GM18870 (cell line): ENCODE data around the gene EHD4.

Source experiments
- ATAC-seq: cut with Tn5 transposase; IDR thresholded peaks from one replicate; pipeline ENCODE4 v1.9.1; 2021; ENCODE audit warnings: moderate library complexity; ENCODE audit not compliant: unreplicated experiment

Gene EHD4

GRCh38 chr15:41981371-41982132 is 9.2 kb upstream of the EHD4 start:
- no peak for ATAC-seq

DNA sequence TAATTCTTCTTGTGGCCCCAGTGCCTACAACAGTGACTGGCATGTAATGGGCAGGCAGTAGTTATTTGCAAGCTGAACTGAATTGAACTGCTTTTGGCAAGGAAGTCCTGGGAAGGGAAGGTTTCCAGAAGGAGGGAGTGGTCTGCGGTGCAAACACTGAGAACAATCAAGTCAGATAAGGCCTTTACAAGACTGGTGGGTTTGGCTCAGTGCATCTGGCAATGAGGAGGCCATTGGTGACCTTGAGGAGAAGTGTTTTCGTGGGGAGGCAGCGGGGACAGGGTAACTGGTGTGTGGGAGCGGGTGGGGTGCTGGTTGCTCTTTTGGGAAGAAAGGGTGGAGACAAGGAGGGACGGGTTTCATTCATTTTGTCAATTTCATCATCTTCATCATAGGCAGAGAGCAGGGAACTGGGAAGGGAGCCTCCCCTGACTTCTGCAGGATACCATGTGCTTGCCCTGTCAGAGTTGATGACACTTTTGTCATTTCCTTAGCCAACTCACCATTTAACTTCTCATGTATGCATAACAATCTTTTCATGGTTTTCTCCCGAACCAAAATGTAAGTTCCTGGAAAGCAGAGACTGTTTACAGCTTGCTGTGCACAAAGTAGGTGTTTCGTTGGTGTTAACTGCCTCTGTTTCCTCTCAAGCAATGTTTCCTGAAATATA is 8.4 kb upstream of the EHD4 start:
- no peak for ATAC-seq

DNA sequence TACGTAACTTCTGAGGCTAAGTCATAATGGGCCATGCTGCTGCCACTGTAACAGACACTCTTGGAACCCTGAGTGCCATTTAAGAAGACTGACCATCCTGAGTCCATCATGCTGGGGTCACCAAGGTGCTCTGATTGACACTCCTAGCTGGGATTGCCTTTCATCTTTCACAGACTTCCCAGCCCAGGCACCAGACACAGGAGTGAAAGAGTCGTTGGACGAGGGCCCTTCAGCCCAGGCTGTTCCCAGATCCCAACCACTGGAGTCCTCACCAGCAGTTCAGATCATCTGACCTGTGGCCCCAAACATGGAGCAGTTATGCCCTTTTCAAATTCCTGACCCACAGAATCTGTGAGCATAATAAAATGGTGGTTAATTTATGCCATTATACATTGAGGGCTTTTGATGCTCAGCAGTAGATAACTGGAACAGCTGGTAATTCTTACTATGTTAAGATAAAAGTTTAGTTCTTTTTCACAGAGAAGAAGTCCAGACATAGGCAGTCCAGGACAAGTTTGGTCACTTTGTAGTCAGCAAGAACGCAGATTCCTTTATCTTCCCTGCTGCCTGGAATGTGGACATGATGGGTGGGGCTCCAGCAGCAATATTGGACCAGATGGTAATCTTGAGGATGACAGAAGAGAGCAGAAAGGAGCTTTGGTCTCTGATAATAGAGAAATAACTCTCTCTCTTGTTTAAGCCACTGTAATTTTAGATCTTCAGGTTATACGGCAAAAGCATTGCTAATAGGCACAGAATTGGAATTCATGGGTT is 7.3 kb upstream of the EHD4 start:
- ATAC-seq: no peak

- ATAC-seq: no peak
These were observed 6.2 kb upstream of the EHD4 start for GRCh38 chr15:41978534-41978933.

DNA sequence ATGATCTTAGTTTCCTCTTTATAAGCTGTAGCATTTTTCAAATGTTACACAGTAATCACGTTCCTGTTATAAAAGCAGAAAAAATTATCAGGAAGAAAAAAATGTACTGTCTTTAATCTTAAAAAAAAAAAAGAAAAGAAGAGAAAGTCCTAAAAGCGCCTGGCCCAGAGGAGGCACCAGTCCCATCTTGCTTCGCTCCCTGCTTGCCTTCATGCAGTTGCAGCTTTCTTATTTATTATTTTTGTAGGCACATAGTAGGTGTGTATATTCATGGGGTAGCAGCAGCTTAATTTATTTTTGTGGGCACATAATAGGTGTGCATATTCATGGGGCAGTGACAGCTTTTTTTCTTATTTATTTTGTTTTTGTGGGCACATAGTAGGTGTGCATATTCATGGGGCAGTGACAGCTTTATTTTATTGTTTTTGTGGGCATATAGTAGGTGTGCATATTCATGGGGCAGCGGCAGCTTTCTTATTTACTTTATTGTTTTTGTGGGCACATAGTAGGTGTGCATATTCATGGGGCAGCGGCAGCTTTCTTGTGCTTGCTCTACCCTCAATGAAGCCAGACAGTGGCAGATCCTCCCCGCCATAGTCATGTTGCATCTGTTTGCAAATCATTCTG is 5.5 kb upstream of the EHD4 start:
- no peak for ATAC-seq

DNA sequence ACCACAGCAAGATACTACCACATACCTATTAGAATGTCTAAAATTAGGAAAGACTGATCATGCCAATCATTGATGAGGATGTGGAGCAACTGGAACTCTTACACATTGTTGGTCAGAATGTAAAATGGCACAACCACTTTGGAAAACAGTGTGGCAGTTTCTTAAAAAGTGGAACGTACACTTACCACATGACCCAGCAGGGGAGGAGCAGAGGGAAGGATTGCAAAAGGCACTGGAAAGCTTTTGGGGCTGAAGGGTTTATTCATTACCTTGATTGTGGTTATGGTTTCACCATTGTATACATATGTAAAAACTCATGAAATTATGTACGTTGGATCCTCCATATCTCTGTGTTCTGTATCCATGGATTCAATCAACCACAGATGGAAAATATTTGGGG is 3.3 kb upstream of the EHD4 start:
- no peak for ATAC-seq

- ATAC-seq: no peak
These were observed 1.7 kb upstream of the EHD4 start for GRCh38 chr15:41974041-41974440.

- ATAC-seq: peak; percentile 1
These were observed 483 bp downstream of the EHD4 start for GRCh38 chr15:41971895-41972252.

DNA sequence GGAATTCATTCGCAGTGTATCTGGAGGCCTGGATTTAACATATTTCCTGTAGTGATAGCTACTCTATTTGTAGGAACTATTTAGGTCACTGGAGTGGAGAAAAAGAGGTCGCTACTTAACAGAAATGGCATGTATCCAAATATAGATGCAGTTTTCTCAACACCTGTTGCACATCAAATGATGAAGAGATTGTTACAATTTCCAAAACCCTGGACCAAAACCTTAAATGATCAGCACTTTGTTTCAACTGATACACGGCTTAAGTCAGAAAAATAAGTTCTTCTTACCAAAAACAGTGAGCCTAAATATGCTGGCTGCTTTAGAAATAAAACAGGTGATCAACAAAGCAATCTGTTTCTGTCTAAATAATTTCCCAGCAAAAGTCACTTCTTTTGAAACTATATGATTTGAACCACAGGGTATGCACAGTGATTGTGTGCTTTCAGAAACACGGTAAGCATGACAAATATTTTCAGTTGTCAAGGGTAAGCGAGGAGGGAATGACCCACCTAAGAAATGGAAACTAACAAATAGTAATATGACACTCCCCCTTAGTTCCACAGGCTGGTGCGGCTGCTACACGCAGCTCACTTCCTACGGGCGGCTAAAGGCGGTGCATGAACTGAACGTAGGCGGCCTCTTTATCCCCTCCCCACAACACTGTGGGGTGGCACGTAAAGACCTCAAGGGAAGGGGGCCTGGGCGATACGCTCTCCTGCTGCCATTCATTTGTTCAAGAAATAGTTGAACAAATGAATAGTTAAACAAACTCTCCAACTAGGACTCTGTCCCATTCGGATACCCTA is 1.1 kb downstream of the EHD4 start:
- peak; percentile 46 for ATAC-seq

GRCh38 chr15:41970456-41970855 is 1.9 kb downstream of the EHD4 start:
- ATAC-seq: no peak

DNA sequence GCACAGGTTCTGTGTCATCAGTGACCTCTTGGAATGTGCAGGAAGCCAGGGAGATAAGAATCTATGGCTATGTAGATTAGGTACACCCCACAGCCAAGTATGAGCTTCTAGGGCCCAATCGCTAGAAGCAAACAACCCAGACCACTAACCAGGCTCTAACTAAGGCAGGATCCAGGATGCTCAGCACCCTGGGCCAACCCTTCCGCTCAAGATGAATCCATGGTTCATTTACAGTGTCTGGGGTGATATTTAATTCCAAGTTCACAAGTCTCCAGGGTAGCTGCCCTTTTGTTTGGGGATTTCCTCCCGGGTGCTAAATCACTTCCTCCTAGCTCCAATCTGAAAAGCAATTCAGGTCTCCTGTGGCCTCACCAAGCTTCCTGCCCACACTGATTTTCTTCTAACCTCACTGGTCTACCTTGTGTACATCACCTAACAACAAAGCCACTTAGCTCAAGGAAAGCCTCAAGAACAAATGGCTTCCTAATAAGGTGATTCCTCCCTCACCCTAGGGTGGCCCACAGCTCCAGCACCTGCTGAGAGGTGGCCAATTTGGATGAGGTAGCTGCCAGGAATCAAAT is 2.4 kb downstream of the EHD4 start:
- no peak for ATAC-seq

DNA sequence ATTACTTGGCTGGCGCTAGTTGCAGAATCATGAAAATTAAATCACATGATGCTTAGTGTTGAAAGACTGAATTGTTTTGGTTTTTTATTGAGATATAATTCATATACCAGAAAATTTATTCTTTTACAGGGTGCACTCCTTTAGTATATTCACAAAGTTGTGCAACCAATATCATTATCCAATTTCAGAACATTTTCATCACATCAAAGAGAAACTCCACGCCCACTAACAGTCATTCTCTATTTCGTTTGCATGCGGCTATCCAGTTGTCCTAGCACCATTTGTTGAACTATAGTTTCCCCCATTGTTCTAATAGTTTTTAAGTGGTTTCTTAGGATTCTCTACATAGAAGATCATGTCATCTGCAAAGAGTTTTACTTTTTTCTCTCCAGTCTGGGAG is 3.7 kb downstream of the EHD4 start:
- no peak for ATAC-seq

DNA sequence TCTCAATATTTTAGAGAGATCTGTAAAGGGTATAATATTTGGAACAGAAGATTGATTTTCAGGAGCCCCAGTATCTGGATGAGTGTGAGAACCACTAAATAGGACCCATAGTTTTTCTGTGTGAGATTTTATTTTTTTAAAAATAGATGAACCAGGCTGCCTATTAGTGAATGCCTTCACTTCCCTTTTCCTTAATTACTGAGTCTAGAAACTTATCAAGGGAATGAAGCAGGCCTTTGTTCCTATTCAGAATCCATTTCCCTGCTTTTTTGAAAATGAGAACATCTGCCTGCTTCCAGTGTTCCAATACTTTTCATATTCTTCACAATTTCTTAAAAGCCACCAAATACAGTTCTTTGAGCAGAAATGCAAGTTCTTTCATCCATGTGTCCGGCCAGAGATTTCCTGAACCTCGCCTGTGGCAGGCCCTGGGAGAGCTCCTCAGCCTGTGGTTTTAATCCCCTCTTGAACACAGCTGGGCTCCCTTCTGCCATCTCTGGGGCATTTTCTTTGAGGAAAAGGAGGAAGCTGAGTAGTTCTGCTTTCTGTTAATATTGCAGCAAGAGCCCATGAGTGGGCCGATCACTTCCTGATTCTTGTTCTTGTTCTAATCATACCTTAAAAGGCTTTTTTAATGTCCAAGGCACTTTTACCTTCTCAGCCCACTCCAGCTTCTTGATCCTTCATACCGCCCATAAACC is 4.7 kb downstream of the EHD4 start:
- no peak for ATAC-seq

DNA sequence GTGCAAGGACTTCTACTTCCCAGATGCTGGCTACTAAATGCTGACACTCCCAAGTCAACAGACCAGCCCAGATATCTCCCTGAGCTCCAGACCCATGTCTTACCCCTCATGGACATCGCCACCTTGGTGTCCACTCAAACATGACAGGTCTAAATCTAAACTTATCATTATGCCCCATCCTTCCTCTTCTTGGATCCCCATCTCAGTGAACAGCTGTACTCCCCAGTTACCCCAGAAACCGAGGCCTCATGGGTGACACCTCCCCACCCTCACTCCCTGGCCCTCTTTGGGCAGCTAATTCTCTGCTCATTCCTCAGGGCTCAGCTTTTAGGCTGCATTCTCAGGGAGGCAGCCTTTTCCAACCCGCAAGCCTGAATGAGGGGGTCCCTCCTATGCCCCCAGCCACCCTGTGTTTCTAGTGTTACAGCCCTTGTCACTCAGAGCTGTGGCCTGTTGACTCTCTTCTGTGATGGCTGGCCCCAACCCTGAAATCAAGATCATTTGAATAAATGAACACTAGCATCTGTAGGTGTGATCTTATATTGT is 5.4 kb downstream of the EHD4 start:
- no peak for ATAC-seq

DNA sequence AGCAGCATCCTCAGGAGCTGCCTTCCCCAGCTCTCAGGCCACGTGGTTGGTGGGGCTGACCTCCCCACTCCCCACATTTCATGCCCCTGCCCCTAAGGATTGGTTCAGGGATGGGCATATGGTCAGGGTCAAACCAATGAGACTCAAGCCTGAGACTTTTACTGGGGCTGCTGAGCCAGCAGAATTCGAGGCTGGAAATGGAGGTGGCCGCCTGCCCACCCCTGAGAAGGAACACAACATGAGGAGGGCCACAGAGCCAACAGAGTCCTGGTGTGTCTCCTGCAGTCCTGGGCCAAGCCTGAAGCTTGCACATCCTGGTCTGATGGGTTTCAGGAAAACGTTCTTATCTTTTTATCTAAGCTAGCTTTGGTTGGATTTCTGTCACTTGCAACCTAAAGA is 5.9 kb downstream of the EHD4 start:
- ATAC-seq: no peak

- no peak for ATAC-seq
These were observed 6.6 kb downstream of the EHD4 start for GRCh38 chr15:41965441-41966413.

GRCh38 chr15:41961595-41962202 is 10.7 kb downstream of the EHD4 start:
- ATAC-seq: no peak

DNA sequence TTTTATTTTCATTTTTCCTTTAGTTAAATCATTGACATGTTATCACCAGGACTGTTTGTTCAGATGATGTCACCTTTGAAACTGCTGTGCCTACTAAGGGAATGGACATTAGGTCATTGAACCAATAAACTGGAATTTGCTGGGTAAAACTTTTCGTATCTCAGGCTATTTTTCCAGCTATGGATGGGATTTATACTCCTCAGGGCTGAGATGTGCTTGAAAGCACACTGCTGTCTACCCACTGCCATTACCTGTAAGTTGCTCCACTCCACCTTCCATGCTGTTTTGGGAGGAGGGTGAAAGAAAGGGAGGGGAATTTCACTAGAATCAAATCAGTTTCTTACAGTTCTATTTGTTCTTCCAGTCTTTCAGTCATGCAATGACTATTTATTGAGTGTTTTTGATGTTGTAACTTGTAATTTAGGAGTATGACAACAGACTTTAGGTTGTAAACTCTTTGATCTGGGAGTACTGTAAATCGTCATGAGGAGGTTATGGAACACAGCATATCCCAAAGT is 11.3 kb downstream of the EHD4 start:
- no peak for ATAC-seq
